ENCODE measurements around the gene C19orf67.

DNA sequence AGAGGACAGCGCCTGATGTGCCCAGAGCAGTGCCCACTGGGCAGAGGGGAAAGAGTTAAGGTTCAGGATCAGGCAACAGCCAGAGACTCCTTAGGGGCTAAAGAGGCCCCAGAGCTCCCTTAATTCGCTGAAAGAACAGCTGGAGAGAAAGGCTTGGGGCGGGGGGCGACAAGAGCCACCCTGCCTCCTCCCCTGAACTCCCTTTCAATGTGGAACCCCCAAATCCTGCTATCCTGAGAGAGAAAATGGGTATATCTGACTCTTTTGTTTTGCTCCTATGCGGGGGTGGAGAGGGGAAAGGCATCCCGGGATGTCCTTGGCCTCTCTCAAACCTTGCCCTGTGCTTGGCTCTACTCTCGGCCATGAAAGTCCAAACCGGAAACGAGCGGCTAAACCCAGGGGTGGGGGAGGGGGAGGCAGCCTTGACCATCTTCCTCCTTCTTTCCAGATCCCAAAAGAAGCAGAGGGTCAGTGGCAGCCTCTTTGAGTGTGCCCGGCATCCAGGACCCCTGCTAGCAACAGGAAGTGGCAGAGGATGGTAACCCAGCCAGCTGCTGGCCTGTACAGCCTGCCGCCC lies 27.3 kb upstream of the C19orf67 start:
- TF ChIP-seq, protein P1, sequence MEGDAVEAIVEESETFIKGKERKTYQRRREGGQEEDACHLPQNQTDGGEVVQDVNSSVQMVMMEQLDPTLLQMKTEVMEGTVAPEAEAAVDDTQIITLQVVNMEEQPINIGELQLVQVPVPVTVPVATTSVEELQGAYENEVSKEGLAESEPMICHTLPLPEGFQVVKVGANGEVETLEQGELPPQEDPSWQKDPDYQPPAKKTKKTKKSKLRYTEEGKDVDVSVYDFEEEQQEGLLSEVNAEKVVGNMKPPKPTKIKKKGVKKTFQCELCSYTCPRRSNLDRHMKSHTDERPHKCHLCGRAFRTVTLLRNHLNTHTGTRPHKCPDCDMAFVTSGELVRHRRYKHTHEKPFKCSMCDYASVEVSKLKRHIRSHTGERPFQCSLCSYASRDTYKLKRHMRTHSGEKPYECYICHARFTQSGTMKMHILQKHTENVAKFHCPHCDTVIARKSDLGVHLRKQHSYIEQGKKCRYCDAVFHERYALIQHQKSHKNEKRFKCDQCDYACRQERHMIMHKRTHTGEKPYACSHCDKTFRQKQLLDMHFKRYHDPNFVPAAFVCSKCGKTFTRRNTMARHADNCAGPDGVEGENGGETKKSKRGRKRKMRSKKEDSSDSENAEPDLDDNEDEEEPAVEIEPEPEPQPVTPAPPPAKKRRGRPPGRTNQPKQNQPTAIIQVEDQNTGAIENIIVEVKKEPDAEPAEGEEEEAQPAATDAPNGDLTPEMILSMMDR (IDR thresholded peaks at IDR 0.05) = no peak
- peak in 1 of 2 donors; percentile 13 for TF ChIP-seq EP300 (IDR thresholded peaks at IDR 0.05)
- no peak for TF ChIP-seq POLR2A (IDR thresholded peaks at IDR 0.05)

All from tibial nerve (tissue), 4 donors.